Measurements from ENCODE around the gene SLC22A4.

The SLC22A4 gene

GRCh38 chr5:132275367-132276220, 18.6 kb upstream of the SLC22A4 start:
- no peak for DNase-seq (ENCODE audit: low read depth in 3 of 3)

DNA sequence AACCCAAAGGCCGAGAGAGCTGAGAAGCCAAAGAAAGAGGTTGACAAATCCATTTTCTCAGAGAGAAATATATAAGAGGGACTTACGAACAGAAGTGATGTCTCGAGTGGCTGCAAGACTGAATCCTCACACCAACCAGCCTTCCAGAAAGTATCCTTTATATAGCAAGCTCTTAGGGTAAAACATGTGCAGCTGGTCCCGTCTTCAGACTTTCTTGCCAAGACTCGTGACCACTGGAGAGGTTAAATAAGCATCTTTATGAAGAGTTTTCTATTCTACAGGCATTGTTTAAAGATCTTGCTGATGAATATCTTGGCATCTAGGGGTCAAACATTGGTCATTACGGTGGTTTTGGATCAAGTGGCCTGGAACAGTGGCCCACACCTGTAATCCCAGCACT, 16.9 kb upstream of the SLC22A4 start:
- no peak for DNase-seq (ENCODE audit: low read depth in 3 of 3)

GRCh38 chr5:132277971-132278853, 16.0 kb upstream of the SLC22A4 start:
- DNase-seq (ENCODE audit: low read depth in 3 of 3): no peak

GRCh38 chr5:132279801-132280200, 14.4 kb upstream of the SLC22A4 start:
- DNase-seq (ENCODE audit: low read depth in 3 of 3): no peak

DNA sequence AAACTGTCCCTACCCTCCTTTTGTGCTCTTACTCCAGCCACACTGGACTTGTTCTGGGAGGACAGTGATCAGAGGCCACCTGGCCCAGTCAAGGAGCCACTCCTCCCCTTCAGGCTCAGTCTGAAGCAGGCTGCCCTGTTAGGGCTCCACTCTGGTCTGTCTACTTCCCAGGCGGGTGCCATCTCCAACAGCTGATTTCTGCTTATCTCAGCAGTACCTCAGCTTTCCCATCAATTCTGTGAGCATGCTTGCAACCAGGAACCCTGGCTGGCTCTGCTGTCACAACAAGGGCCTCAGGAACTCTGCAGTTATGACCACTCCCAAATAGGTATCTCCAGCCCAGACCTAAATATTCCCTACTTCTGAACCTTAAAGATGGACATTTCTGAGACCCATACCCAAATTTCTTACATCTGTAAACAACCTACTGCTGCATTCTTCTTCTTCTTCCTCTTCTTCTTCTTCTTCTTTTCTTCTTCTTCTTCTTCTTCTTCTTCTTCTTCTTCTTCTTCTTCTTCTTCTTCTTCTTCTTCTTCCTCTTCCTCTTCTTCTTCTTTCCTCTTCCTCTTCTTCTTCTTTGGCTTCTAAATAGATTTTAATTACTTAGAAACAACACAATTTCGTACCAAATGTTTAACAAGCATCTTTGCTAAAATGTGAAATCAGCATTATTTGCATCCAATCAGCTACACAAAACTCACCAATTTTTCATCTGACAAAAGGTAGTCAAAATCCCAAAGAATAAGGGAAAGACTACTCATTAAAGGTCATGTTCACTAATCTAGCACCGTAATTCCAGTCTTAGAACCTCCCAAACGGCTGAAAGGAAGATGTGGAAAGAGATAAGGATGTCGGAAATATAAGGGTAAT, 13.6 kb upstream of the SLC22A4 start:
- DNase-seq (ENCODE audit: low read depth in 3 of 3): no peak

DNA sequence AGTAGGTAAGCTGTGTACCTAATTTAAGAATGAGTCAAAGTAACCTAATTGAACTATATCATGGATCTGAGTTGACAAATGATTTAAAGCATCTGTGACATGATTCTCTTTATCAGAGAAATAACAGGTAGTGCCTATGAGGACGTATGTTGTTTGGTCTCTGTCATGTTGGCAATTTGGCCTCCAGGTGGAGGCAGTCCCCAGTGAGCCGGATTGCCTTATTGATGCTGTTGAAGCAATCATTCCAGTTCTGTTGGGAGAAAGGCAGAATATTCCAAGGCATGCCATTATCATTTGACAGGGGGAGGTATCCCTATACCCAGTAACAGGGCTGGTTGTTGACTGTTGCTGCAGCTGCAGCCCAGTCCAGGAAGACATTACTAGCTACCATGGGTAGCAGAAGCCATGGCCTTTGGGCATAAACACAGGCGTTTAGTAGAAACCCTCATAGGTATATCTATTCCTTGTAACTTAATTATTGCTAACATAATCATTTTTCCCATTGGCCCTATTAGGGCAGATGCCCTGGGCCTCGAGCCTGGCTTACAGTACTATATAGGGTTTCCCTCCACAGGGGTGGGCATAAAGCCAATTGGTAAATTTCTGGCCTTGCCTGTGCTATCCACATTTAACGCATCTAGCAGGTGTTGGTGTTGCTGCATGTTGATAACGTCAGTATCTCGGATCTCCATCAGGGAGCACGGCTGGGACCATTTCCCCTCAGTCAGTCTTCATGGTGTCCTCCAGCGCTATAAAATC, 12.2 kb upstream of the SLC22A4 start:
- DNase-seq (ENCODE audit: low read depth in 3 of 3): no peak

DNA sequence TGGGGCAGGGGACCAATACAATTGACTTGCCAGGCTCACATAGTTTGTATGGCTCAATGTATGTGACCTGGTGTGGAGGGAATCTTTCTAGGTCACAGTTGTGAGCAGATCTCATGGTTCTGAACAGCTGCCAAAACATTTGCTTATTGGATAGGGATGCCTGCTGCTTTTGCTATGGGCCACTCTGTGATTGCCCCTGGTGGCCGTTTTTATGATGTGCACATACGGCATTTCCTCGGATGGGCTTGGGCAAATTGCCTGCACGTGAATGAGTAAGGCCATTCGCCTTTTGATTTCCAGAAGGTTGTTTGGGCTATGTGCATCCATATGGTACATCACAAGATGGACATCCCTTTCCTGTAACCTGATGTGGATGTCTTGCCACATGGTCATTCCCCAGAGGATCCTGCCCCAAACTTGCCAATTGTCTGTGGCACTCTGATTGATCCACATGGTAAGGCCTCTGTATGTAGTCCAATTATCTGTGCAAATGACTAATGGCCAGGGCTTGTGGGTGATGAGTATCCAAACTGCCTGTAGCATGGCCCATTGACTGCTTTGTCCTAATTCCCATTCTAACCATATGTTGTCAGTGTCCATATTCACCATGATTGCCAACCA, 10.7 kb upstream of the SLC22A4 start:
- no peak for DNase-seq (ENCODE audit: low read depth in 3 of 3)

- no peak for DNase-seq (ENCODE audit: low read depth in 3 of 3)
Observed at GRCh38 chr5:132289097-132289496, 5.1 kb upstream of the SLC22A4 start.

GRCh38 chr5:132291026-132291425, 3.2 kb upstream of the SLC22A4 start:
- DNase-seq (ENCODE audit: low read depth in 3 of 3): no peak

GRCh38 chr5:132293066-132293991, 865 bp upstream of the SLC22A4 start:
- DNase-seq (ENCODE audit: low read depth in 3 of 3): peak; percentile 57 to 66 (median 64)

DNA sequence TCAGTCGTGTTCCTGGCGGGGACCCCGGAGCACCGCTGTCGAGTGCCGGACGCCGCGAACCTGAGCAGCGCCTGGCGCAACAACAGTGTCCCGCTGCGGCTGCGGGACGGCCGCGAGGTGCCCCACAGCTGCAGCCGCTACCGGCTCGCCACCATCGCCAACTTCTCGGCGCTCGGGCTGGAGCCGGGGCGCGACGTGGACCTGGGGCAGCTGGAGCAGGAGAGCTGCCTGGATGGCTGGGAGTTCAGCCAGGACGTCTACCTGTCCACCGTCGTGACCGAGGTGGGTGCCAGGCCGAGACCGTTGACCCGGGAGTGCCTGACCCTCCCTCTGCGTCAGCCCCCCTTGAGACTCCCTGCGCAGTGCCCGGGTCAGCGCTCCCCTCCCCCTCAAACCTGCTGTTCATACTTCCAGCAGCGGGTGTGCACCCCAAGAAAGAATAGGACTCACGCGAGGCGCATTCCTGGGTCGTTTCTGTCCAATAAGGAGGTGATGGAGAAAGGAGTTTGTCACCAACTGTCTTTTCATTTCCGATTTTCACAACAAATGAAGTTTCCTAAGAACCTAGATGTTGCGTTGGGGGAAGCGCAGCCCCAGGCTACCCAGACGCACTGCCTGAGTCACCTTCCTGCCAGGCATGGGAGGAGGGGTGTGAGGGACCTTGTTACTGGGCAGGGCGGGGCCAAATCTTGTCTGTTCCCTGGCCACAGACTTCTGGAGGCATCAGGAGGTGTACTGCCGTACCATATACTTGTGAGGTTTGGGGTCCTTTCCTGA, 722 bp downstream of the SLC22A4 start:
- DNase-seq (ENCODE audit: low read depth in 3 of 3): peak; percentile 47 to 69 (median 63)

GRCh38 chr5:132295505-132296411, 1.6 kb downstream of the SLC22A4 start:
- DNase-seq (ENCODE audit: low read depth in 3 of 3): no peak

DNA sequence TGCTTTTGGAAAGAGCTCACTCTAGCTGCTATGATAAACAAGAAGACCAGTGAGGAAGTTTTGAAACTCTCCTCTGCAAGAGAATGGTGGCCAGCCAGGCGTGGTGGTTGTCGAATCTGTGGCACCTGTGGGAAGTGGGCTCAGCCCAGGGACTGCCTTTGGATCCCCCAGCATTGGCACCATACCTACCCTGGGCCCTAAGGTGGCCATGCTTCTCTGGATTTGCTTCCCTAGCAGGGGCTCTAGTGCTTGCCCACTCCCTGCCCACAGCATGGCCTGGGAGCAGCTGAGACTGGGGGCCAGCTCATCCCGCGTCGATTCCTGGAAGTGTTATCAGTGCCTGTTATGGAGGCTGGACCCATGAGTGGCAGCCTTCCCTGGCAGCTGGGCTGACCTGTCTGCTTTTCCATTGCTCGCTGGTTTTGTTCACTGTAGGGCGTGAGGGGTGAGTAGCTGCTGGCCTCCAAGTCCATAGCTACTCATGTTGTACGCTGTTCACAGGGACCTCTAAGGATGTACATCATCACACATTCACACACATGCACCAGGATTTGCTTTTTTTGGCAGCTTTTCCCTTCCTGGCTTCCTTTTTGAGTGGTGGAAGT, 2.3 kb downstream of the SLC22A4 start:
- no peak for DNase-seq (ENCODE audit: low read depth in 3 of 3)

DNA sequence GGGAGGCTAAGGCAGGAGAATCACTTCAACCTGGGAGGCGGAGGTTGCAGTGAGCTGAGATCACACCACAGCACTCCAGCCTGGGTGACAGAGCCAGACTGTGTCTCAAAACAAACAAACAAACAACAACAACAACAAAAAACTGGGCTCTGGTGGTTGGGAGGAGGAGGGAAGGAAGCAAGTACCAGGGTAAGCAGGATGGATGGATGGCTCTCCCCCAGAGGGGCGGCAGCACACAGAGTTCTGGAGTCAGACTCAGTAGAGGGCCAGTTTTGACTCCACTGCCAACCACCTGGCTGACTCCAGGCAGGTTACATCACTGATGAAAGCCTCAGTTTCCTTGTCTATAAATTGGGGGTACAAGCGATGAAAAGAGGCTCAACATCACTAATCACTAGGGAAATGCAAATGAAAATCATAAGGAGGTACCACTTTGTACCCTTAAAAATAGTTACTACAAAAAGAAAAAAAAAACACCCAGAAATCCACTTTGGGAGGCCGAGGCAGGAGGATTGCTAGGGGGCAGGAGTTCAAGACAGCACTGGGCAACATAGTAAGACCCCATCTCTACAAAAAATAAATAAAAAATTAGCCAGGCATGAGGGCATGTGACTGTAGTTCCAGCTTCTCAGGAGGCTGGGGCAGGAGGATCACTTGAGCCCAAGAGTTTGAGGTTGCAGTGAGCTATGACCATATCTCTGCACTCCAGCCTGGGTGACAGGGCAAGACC, 3.2 kb downstream of the SLC22A4 start:
- DNase-seq (ENCODE audit: low read depth in 3 of 3): no peak

DNA sequence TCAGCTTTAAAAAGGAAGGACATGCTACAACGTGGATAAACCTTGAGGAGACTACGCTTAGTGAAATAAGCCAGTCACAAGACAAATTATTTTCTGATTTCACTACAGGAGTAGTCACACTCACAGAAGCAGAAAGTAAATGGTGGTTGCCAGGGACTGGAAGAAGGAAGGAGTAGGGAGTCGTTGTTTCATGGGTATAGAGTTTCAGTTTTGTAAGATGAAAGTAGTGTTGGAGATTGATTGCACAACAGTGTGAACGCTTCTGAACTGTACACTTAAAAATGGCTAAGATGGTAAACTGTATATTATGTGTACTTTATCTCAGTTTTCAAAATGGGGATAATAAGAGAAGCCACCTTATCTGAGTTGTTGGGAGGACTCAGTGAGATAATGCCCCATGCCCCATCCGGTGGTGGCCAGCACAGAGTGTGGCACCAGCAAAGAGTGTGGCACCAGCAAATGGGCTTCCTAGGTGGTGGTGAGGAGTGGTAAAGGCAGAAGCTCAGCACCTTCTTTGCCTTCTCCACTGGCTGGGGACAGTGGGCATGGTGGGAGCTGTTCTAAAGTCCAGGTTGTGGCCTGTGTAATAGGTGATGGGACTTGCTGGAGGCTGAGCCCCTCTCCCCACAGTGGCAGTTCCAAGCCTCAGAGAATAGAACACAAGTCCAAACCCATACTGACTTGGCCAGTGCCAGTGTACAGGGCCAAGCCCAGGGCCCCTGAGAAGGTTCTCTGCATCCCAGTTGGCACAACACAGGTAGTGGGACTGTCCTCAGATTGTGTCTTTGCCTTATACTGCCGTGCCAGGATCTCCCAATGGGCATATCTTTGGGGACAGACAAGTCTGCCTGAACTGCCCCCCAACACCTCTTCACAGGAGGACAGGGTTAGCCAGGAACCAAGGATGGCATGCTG, 4.4 kb downstream of the SLC22A4 start:
- no peak for DNase-seq (ENCODE audit: low read depth in 3 of 3)
